Inferior parietal cortex (tissue), 1 donor: Measurements from ENCODE around the gene PKP1.
A peak's percentile ranks its signal among the peaks of the same experiment; 100 is the strongest.

ENCODE experiments used
- DNase-seq: peaks from one replicate; pipeline ENCODE4 v3.0.0-alpha.2; 2016; ENCODE audit errors: extremely low spot score

The PKP1 gene

DNA sequence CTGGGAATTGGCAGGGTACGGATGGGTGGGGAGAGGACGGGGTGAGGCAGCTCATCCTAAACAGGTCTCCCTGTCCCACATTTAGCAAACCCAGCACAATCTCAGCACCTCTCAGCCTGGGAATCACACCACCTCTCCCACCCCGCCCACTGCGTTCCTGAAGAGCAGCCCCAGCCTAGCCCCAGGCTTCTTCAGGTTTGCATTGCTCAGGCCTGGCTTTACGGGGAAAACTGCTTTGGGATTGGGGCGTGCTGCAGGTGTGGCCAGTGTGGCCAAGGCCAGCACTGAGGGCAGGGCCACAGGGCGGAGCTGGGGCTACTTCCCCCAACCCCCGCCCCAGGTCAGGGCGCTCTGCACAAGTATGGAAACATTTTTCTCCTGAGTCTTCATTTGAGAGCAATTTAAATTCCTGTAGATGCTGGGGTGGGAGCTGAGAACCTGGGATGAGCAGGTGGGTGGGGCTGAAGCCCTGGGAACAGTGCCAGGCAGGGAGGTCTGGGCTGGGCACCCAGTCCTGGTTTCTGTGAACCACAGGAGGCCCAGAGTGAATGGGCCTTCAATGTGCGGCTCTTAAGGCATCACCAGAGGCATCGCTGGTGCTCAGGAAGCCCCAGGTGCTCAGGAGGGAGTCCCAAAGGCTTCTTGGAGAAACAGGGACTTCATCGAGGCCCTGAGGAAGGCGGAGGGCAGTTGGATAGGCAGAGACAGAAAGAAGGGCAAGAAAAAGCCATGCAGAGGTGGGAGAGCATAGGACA lies 70.1 kb downstream of the PKP1 start:
- DNase-seq, result no peak

DNA sequence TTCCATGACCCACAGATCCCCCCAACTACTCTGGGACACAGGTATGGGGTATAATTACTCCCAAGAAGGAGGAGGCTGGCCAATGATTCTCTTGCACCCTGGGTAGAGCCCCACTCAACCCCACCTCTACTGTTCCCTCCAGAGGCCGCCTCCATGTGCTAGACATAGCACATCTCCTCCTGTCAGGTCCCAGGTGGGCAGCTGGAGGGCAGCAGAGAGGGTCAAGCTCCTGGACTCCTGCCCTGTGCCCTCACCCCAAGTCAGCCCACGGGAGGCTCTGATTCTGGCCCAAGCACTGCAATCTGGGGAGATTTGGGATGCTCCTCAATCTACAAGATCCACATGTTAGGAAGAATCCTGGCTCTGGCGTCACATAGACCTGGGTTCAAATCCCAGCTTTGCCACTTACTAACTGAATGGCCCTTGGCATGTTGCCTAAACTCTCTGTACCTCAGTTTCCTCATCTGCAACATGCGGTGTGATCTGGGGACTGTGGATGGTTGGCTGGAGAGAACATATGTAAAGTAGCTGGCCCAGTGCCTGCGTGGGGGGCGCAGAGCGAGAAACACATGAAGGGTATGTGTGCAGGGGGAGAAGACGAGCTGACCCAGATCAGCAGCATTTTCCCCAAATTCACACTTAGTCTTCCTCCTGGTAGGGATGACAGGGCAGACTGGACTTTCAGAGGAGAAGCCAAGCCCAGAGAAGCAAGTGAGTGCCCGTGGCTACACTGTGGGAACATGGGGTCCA lies 71.0 kb downstream of the PKP1 start:
- no peak for DNase-seq

DNA sequence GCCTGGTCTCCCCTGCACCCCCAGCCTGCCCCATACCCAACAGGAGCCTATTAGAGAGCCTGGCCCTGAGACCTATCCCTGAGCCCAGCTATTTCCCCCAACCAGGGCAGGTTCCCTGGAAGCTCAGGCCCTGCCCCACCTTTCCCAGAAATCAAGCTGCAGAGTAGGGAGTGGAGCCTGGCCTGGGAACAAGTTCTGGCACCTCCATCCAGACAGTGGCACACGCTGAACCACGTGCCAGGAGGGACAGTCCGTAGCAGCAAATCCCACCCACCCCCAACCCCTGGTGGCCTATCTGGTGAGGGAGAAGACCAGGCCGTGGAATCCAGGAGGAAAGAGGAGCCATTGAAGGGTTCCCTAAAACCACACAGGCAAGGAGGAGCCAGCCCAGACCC lies 71.6 kb downstream of the PKP1 start:
- DNase-seq, result no peak

DNA sequence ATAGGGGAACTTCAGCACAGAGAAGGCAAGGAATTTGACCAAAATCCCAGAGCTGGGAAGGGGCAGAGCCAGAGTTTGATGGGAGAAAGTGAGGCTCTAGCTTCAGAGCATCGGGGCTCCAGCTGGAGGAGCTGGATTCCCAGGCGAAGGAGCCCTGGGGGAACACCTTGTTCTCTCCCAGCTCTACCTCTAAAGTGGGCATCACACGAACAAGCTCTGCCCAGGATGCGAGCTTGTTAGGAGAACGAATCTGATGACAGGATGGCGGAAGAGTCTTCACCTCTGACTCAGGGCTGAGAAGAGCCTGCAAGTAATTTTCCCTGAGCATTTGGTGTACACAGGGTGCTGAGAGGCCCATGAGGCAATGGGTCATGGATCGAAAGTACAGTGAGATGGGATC lies 72.2 kb downstream of the PKP1 start:
- no peak for DNase-seq

- DNase-seq, result no peak
Measured at GRCh38 chr1:201356236-201356635, 72.9 kb downstream of the PKP1 start.

DNA sequence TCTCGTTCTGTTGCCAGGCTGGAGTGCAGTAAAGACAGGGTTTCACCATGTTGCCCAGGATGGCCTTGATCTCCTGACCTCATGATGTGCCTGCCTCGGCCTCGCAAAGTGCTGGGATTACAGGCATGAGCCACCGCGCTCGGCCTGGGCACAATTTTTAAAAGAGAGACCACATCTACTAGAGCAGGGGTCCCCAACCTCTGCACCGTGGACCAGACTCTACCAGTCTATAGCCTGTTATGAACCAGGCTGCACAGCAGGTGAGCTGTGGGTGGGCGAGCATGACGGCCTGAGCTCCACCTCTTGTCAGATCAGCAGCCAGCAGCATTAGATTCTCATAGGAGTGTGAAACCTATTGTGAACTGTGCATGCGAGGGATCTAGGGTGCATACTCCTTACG lies 73.4 kb downstream of the PKP1 start:
- no peak for DNase-seq

DNA sequence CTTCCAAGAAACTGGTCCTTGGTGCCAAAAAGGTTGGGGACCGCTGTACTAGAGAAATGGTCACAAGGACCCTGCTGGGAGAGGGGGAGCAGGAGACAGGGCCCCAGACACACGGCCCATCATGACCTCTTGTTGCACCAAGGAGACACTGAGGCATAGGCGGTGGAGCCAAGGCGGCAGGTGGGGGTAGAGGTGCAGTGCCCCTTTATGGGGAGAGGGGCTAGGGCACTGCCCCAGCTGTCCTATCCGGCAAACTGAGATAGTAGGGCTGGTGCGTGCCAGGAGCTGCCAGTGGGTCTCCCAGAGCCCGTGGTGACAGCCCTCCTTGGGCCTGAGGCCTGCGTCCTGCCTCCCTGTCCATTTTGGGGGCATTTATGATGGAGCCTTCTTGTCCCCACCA lies 73.9 kb downstream of the PKP1 start:
- no peak for DNase-seq

DNA sequence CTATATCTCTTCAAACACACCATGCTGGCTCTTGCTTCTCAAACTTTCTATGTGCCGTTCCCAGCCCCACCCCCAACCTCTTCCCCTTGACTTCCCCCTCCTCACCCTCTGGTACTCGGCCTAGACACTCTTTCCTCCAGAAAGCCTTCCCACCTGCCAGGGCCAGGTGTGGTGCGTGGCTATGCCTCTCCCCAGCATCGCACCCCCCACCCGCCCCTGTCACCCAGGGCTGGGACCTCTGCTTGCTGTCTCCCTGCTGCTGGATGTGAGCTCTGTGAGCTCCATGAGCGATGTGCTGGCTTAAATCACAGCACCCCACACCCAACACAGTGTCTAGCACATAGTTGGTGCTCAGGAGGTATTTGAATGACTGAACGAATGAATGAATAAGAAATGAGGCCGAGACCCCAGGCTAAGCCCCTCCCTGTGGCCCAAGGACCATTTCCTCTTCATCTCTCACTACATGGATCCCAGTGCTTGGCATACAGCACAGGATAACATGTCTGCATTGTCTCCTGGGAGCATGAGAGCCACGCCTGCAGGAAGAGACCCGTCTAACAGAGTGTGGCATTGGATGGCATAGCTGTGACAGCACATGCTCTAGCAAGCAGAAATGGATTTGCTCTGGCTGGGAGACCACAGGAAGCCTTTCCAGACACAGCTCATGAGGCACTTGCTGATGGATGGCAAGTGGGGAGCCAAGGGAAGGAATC lies 74.5 kb downstream of the PKP1 start:
- no peak for DNase-seq

- DNase-seq, result no peak
Measured at GRCh38 chr1:201358596-201358995, 75.3 kb downstream of the PKP1 start.

DNA sequence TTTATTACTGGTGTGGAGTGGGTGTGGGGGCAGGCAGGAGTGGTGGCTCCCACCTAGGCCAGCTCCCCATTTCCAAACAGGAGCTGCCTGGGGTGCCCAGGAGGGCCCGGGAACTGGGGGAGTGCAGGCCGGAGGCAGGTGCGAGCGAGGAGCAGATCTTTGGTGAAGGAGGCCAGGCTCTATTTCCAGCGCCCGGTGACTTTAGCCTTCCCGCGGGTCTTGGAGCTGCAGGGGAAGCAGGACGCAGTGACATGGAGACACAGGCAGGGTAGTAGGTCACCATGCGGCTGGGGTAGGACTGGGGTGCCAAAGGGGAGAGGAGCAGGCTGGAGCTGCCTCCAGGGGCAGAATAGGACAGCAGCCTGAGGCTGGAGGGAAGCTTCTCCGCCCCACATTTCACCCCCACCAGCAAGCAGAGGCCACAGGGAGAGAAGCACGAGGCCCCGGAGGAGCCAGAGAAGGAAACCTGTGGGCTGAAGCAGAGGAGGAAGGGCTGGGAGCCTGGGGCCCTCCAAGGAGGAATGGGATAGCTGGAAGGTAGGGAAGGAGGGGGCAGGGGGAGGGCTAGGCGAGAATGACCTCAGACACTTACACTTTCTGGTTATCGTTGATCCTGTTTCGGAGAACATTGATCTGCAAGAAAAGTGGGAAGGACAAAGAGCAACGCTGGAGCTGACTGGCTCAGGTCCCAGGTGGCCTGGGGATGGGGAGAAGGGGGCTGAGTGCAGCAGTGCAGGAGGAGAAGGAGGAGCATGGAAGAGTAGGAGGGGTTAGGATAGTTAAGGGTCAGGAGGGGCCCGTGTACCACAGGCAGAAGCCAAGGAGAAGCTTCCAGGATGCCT lies 75.9 kb downstream of the PKP1 start:
- no peak for DNase-seq

- no peak for DNase-seq
Measured at GRCh38 chr1:201359873-201360210, 76.5 kb downstream of the PKP1 start.

GRCh38 chr1:201360486-201360885 lies 77.2 kb downstream of the PKP1 start:
- no peak for DNase-seq

GRCh38 chr1:201360901-201361651 lies 77.8 kb downstream of the PKP1 start:
- DNase-seq, result no peak

GRCh38 chr1:201361652-201362504 lies 78.6 kb downstream of the PKP1 start:
- peak; percentile 43 for DNase-seq

DNA sequence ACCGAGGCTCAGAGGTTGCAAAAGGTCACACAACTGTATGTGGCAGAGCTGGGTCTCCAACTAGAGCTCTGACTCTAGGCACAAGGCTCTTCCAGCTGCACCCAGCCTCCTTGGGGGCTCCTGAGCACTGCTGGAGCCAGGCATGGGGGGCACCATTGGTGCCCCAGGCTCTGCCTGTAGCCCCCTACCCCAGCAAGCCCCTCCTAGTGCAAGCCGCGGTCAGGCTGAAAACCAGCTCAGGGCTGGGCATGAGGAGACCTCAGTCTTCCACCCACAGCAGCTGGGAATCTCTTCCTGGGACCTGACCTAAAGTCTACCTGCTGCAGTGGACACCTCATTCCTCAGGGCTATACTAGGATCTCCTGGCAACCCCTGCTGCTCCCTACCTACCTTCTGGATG lies 79.6 kb downstream of the PKP1 start:
- no peak for DNase-seq

DNA sequence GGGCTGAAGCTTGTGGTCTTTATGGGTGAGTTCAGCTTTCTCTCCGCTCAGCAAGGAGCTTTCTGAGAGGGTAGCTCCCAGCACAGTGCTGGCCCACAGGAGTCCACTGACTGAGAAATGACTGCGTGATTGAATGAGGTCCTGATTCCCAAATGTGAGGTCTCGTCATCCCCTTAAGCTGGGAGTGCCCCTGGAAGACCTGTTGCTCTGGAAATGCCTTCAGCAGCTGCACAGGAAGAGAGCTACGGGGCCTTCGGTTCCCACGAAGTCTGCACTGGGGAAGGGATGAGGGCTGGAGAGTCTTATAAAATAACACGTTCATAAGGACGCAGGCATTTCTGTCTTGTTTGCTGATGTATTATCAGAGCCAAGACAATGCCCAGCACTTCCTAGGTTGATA lies 80.2 kb downstream of the PKP1 start:
- DNase-seq, result no peak

DNA sequence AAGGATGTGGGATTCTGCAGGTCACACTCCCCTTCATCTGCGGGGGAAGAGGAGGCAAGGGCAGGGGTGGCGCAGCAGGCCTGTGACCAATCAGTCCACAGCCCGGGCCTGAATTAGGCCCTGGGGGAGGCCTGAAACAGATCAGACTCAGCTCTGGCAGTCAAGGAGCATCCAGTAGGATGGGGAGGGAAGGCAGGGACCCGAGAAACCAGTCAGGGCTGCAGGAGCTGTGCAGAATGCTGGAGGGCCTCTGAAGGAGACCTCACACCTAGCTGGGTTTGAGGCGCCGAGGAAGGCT lies 81.5 kb downstream of the PKP1 start:
- DNase-seq, result no peak

DNA sequence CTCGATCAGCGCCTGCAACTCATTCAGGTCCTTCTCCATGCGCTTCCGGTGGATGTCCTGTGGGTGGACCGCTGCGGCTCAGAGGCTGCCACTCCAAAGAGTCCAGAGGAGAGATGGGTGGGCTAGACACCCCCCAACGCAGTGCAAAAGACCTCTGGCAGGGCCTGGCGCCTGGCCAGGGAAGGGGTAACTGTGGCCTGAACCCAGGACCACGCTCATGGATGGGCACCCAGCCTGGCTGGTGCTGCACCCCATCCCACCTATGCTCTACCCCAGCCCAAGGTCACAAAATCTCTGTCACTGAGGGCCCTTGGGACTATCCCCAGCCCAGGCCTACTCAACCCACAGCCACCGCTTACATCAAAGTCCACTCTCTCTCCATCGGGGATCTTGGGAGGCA lies 81.9 kb downstream of the PKP1 start:
- no peak for DNase-seq

- DNase-seq, result no peak
Measured at GRCh38 chr1:201366696-201367095, 83.4 kb downstream of the PKP1 start.

GRCh38 chr1:201369209-201369608 lies 85.9 kb downstream of the PKP1 start:
- DNase-seq, result no peak

DNA sequence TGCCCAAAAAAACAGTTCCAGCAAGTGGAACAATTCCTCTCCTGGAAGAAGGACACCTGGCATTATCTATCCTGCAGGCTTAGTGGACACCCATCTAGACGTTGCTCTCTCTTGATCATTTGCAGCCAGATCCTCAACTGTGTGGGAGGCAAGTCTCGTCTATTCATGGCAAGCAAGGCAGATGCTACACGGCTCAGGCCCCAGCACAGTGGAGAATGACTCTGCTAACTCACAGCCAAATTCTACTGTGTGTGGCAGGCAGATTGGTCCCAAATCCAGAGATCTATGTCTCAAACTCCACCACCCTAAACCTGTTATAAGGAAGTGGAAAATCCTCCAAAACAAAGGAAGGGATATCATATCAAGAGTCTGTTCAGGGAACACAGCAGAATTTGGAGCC lies 87.2 kb downstream of the PKP1 start:
- DNase-seq, result peak; percentile 22
